ENCODE results near the gene GABBR2. TPM values are rescaled to one million over a fixed set of nuclear protein-coding genes. Genes with fewer than 3 reads are reported as not detected.

Gene GABBR2
- total and polyA plus RNA-seq, 2 of the 8 experiments (the other 6 are each of a cell fraction or from before 2014, with no cell fraction given), result 0.50 to 1.2 TPM

DNA sequence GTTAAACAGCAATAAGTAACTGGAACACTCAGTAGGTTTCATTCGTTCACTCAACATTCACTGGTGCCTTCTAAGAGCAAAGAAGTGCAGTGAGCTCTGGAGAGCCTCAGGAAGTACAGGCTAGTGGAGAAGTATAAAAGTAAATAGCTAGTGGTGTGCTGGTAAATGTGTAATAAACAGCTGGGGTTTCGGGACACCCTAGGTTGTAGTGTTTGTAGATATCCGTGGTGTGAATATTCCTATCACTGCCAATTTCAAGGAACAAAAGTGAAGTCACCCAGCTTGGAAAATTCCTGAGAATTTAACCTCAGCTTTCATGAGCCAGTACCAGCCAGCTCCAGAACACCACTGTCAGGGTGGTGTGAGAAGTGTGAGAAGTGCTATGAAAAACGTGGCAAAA is 75.9 kb downstream of the GABBR2 start:
- no peak for DNase-seq (ENCODE audit: low read depth in 1 of 2, low spot score in 2 of 2)
- H3K36me3 ChIP-seq (ENCODE audit: control insufficient read depth in 2 of 4, insufficient read depth in 4 of 4, low read length in 3 of 4), result no peaks in the 10 kb centered on the region
- no peaks in the 10 kb centered on the region for H3K23me2 ChIP-seq (ENCODE audit: low read depth, low read length)
- no peak overlapping the region for H2BK12ac ChIP-seq (ENCODE audit: low read depth, low read length)
- H3K9ac ChIP-seq (replicated peaks in 1 of 4; ENCODE audit: extremely low read depth in 1 of 4, low read depth in 3 of 4, low read length in 3 of 4), result no peak overlapping the region
- no peak overlapping the region for H4K91ac ChIP-seq (replicated peaks; ENCODE audit: insufficient read length, low read length)
- no peak overlapping the region for H4K8ac ChIP-seq (ENCODE audit: extremely low read depth, insufficient read depth, low read length)
- no peak overlapping the region for H4K5ac ChIP-seq (ENCODE audit: insufficient read length, low read depth, low read length)
- TF ChIP-seq KDM4A (IDR thresholded peaks at IDR 0.05; ENCODE audit: low read depth, low read length, severe bottlenecking), result no peak
- no peaks in the 10 kb centered on the region for H4K20me1 ChIP-seq (replicated peaks in 1 of 2; ENCODE audit: control insufficient read depth in 1 of 2, insufficient read depth in 2 of 2, low read length in 2 of 2)
- H2BK20ac ChIP-seq (ENCODE audit: low read length), result no peak overlapping the region
- no peak overlapping the region for H3K4ac ChIP-seq (replicated peaks; ENCODE audit: insufficient read length, low read depth, low read length)
- H2BK5ac ChIP-seq (ENCODE audit: low read depth, low read length), result no peak overlapping the region
- 0 out of 7 replicates have a peak, but pooled peaks cover 0 to 2% (median 0%) of the 10 kb centered on the region in 4 experiments for H3K27me3 ChIP-seq (replicated peaks in 1 of 4; ENCODE audit: control insufficient read depth in 3 of 4, extremely low read depth in 1 of 4, insufficient read depth in 3 of 4, low read length in 3 of 4)
- H3K79me1 ChIP-seq (ENCODE audit: low read depth, low read length), result no peaks in the 10 kb centered on the region
- H2BK15ac ChIP-seq (ENCODE audit: low read length), result no peak overlapping the region
- no peak overlapping the region for H3K4me3 ChIP-seq (ENCODE audit: extremely low read depth in 1 of 4, insufficient read depth in 2 of 4, low read depth in 3 of 4, low read length in 4 of 4)
- H2BK120ac ChIP-seq (replicated peaks; ENCODE audit: low read depth, low read length), result no peak overlapping the region
- no peak overlapping the region for H2AK5ac ChIP-seq (ENCODE audit: low read depth, low read length)
- no peak overlapping the region for H3K56ac ChIP-seq (replicated peaks; ENCODE audit: insufficient read length, low read depth, low read length)
- WGBS, 2 experiments (ENCODE audit: extremely low coverage in 1 of 2, insufficient coverage in 1 of 2, insufficient read length in 1 of 2, insufficient replicate concordance in 2 of 2, low coverage in 1 of 2, low lambda C conversion rate in 2 of 2, missing lambda C conversion rate in 1 of 2), result 91% methylated on average over 4 of the region's 4 CpGs; no CpG with 5 or more reads in 1 of the 2 experiments
- no peak overlapping the region for H3K18ac ChIP-seq (ENCODE audit: extremely low read depth, low read length)
- H3K4me1 ChIP-seq (replicated peaks in 1 of 4; ENCODE audit: control insufficient read depth in 3 of 4, insufficient read depth in 4 of 4, low read length in 3 of 4), result no peaks in the 10 kb centered on the region
- no peak overlapping the region for H3K27ac ChIP-seq (ENCODE audit: low read depth, low read length)
- ChIA-PET CTCF (ENCODE audit: partially characterized antibody) (interaction anchor here (1.3 to 2.8 kb wide), 3 partner anchors 9 to 20 kb away, joined by 3 to 14 read pairs (median 11); no protein-coding TSS in a partner anchor), POLR2A (ENCODE audit: partially characterized antibody) (no interaction called here)
- H3K79me2 ChIP-seq (ENCODE audit: control insufficient read depth in 1 of 2, insufficient read depth in 2 of 2, low read length in 2 of 2), result no peaks in the 10 kb centered on the region
- no peak overlapping the region for H2AFZ ChIP-seq (ENCODE audit: low read length)
- H3K14ac ChIP-seq (ENCODE audit: insufficient read length), result no peak overlapping the region
- no peak overlapping the region for H3K23ac ChIP-seq (ENCODE audit: insufficient read length)
- no peak for FAIRE-seq
- H3K9me3 ChIP-seq (ENCODE audit: insufficient read depth in 2 of 2, low read depth in 1 of 2, low read length in 1 of 2), result no peaks in the 10 kb centered on the region
- no peak overlapping the region for H3K4me2 ChIP-seq (ENCODE audit: insufficient read depth in 1 of 2, low read depth in 2 of 2, low read length in 2 of 2)

All from H1 (cell line).